T-cell (primary cell): ENCODE results near the gene EVI5L. TPM values are rescaled to one million over a fixed set of nuclear protein-coding genes. Genes with fewer than 3 reads are reported as not detected.

Experiments used
- ATAC-seq, 4 experiments: fragments of 200-7000 bp in 3 of 4; fragments of 150-1000 bp in 1 of 4; cut with Tn5 transposase; replicated peaks in 1 of 4; 1 replicate in 3 of 4; 2 replicates in 1 of 4; pipeline ENCODE4 v1.10.0; 2021; ENCODE audit warnings: moderate library complexity in 3 of 4, mild to moderate bottlenecking in 2 of 4, moderate number of reproducible peaks in 1 of 4
- CTCF ChIA-PET, 2 donors: fragments of 300-600 bp; sonication (Branson Sonifier 250); formaldehyde crosslinking; loops; one replicate each; lab custom pipeline; 2022; ENCODE audit warnings: antibody characterized with exemption in 2 of 2; lab: Charles Lee
- POLR2A ChIA-PET, 2 donors: fragments of 300-600 bp; sonication (Branson Sonifier 250); formaldehyde crosslinking; loops; one replicate each; lab custom pipeline; 2022; ENCODE audit warnings: antibody characterized with exemption in 2 of 2; lab: Charles Lee
- DNase-seq, 35 experiments: peaks; one replicate each; pipeline versions ENCODE4 v3.0.0 to v3.0.0-alpha.2; 2013 to 2023
- H3K27ac ChIP-seq: one replicate; pipeline ENCODE4 v1.5.1; 2013; ENCODE audit warnings: low read length
- H3K27me3 ChIP-seq, 2 experiments: replicated peaks in 1 of 2; 1 replicate in 1 of 2; 2 replicates in 1 of 2; pipeline versions ENCODE4 v1.6.1 to v1.7.0; 2013; ENCODE audit warnings: low read length in 1 of 2, mixed read lengths in 1 of 2; ENCODE audit not compliant: control insufficient read depth in 2 of 2, insufficient read depth in 2 of 2; ENCODE audit errors: extremely low read depth in 1 of 2
- H3K36me3 ChIP-seq, 2 donors: 1 replicate in 1 of 2; 2 replicates in 1 of 2; pipeline versions ENCODE4 v1.6.1 to v1.7.0; 2013; ENCODE audit warnings: low read length in 1 of 2; ENCODE audit not compliant: control insufficient read depth in 2 of 2, insufficient read depth in 1 of 2; ENCODE audit errors: extremely low read depth in 1 of 2
- H3K4me1 ChIP-seq, 2 experiments: 1 replicate in 1 of 2; 2 replicates in 1 of 2; pipeline versions ENCODE4 v1.6.1 to v1.7.0; 2013; ENCODE audit warnings: low read length in 2 of 2, mixed read lengths in 1 of 2; ENCODE audit not compliant: insufficient read depth in 2 of 2, control insufficient read depth in 1 of 2; ENCODE audit errors: extremely low read depth in 1 of 2
- H3K4me3 ChIP-seq, 2 donors: 1 replicate in 1 of 2; 2 replicates in 1 of 2; pipeline versions ENCODE4 v1.5.1 to v1.7.0; 2013; ENCODE audit warnings: mild to moderate bottlenecking in 2 of 2, low read length in 1 of 2, moderate library complexity in 1 of 2; ENCODE audit not compliant: control insufficient read depth in 1 of 2; ENCODE audit errors: extremely low read depth in 1 of 2
- H3K9me3 ChIP-seq: 2 replicates; pipeline ENCODE4 v1.7.0; 2013
- H3K27ac Mint-ChIP-seq, 2 donors: one replicate each; pipeline ENCODE4 v1.8.0; 2020 to 2021; ENCODE audit warnings: mild to moderate bottlenecking in 2 of 2, mixed read lengths in 2 of 2
- H3K27me3 Mint-ChIP-seq, 2 donors: one replicate each; pipeline ENCODE4 v1.8.0; 2021 to 2022; ENCODE audit warnings: mixed read lengths in 2 of 2
- H3K36me3 Mint-ChIP-seq: one replicate; pipeline ENCODE4 v1.8.0; 2021; ENCODE audit warnings: mixed read lengths
- H3K4me1 Mint-ChIP-seq, 3 donors: one replicate each; pipeline ENCODE4 v1.8.0; 2020 to 2022; ENCODE audit warnings: mixed read lengths in 3 of 3, mild to moderate bottlenecking in 1 of 3
- H3K4me3 Mint-ChIP-seq, 3 donors: one replicate each; pipeline ENCODE4 v1.8.0; 2020 to 2022; ENCODE audit warnings: mild to moderate bottlenecking in 3 of 3, mixed read lengths in 3 of 3, moderate library complexity in 3 of 3
- H3K9me3 Mint-ChIP-seq, 3 donors: one replicate each; pipeline ENCODE4 v1.8.0; 2020 to 2022; ENCODE audit warnings: mixed read lengths in 3 of 3
- WGBS: methylation state at CpG from one replicate; pipeline ENCODE4 v1.1.5; 2013; ENCODE audit warnings: missing lambda C conversion rate; ENCODE audit not compliant: insufficient coverage; 5-methylcytosine and 5-hydroxymethylcytosine counted together
- total RNA-seq, 35 experiments: library from RNA in 6 of 35; stranded (reverse) in 6 of 35; fragments of 120-200 nt in 1 of 35; gene quantifications; one replicate each; pipeline versions ENCODE4 v1.2.1 to v1.2.4 and lab custom pipeline; 2013 to 2026

The EVI5L gene
- total RNA-seq, 5 donors from 2014 or later (not counting 1 experiment from before 2014, with no cell fraction given), result 9.6 to 15.1 (median 13.7) TPM

DNA sequence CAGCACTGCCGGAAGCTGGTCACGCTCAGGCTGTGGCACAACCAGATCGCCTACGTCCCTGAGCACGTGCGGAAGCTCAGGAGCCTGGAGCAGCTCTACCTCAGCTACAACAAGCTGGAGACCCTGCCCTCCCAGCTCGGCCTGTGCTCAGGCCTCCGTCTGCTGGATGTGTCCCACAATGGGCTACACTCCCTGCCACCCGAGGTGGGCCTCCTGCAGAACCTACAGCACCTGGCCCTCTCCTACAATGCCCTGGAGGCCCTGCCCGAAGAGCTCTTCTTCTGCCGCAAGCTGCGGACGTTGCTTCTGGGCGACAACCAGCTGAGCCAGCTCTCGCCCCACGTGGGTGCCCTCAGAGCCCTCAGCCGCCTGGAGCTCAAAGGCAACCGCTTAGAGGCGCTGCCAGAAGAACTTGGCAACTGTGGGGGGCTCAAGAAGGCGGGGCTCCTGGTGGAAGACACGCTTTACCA lies 70.4 kb downstream of the EVI5L start:
- Histone ChIP-seq H3K9me3 (no peaks in the 10 kb centered on the region), H3K36me3 (no peaks in the 10 kb centered on the region), H3K27me3 (peaks cover 0 to 28% of the 10 kb centered on the region in 2 experiments), H3K4me1 (peaks cover 6 to 24% of the 10 kb centered on the region in 2 experiments), H3K27ac (no peak overlapping the region), H3K4me3 (no peak overlapping the region)
- no peak for ATAC-seq
- DNase-seq, result no peak
- Mint-ChIP-seq H3K27ac (no peak overlapping the region), H3K9me3 (no peaks in the 10 kb centered on the region), H3K4me1 (peaks cover 16 to 22% (median 21%) of the 10 kb centered on the region in 3 donors), H3K27me3 (no peaks in the 10 kb centered on the region), H3K36me3 (peaks cover 4% of the 10 kb centered on the region), H3K4me3 (no peak overlapping the region)
- 81% methylated on average over 20 of the region's 21 CpGs for WGBS
- CTCF ChIA-PET, result interaction anchor here in 1 of 2 donors (0.9 kb wide), 2 partner anchors 20 to 340 kb away, joined by 3 to 7 read pairs; partner anchors contain the start of gene SNAPC2
- POLR2A ChIA-PET, result interaction anchor here in 1 of 2 donors (0.8 kb wide), 1 partner anchor 31 kb away, joined by 3 read pairs; no protein-coding TSS in a partner anchor

GRCh38 chr19:7900931-7901330 lies 70.9 kb downstream of the EVI5L start:
- Histone ChIP-seq H3K27me3 (peaks cover 0 to 23% of the 10 kb centered on the region in 2 experiments), H3K4me3 (no peak overlapping the region), H3K36me3 (peaks cover 1 to 4% of the 10 kb centered on the region in 2 donors), H3K9me3 (no peaks in the 10 kb centered on the region), H3K4me1 (peaks cover 6 to 29% of the 10 kb centered on the region in 2 experiments), H3K27ac (no peak overlapping the region)
- ChIA-PET POLR2A (no interaction called here), CTCF (interaction anchor here (0.6 to 0.9 kb wide), 2 partner anchors 19 to 533 kb away, joined by 3 to 7 read pairs; partner anchors contain the start of gene SNAPC2 (in 1 of the 2))
- Mint-ChIP-seq H3K36me3 (peaks cover 7% of the 10 kb centered on the region), H3K4me3 (no peak overlapping the region), H3K9me3 (no peaks in the 10 kb centered on the region), H3K27me3 (no peaks in the 10 kb centered on the region), H3K27ac (no peak overlapping the region), H3K4me1 (peaks cover 19 to 27% (median 24%) of the 10 kb centered on the region in 3 donors)
- WGBS, result no CpG with 5 or more reads among the region's 3 CpGs
- no peak for DNase-seq
- no peak for ATAC-seq

DNA sequence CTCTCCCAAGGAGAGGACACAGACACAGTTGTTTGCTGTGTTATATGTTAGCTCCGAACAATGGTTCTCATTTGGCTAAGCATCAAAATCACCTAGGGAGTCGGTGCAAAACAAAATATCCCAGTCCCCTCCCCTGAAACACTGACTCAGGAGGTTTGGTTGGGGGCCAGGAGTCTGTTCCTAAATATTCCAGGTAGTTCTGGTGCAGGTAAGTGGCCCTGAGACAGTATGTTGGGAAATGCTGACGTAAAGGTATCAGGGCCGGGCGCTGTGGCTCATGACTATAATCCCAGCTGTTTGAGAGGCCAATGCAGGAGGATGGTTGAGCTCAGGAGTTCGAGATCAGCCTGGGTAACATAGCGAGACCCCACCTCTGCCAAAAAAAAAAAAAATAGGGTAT lies 71.3 kb downstream of the EVI5L start:
- CTCF ChIA-PET, result interaction anchor here in 1 of 2 donors (0.6 kb wide), 1 partner anchor 533 kb away, joined by 3 read pairs; no protein-coding TSS in a partner anchor
- peaks cover 7% of the 10 kb centered on the region for H3K36me3 Mint-ChIP-seq
- DNase-seq (no peak), ATAC-seq (no peak)
- no peaks in the 10 kb centered on the region for H3K27me3 Mint-ChIP-seq
- Histone ChIP-seq H3K9me3 (no peaks in the 10 kb centered on the region), H3K4me3 (no peak overlapping the region), H3K27ac (no peak overlapping the region), H3K4me1 (peaks cover 6 to 33% of the 10 kb centered on the region in 2 experiments), H3K27me3 (peaks cover 0 to 19% of the 10 kb centered on the region in 2 experiments), H3K36me3 (peaks cover 3 to 8% of the 10 kb centered on the region in 2 donors)
- 100% methylated on average over 1 of the region's 7 CpGs for WGBS
- H3K4me3 Mint-ChIP-seq, result peak overlapping the region in 1 of 3 donors; percentile 88
- H3K27ac Mint-ChIP-seq, result no peak overlapping the region
- H3K4me1 Mint-ChIP-seq, result peaks cover 23 to 31% (median 28%) of the 10 kb centered on the region in 3 donors
- POLR2A ChIA-PET, result no interaction called here
- no peaks in the 10 kb centered on the region for H3K9me3 Mint-ChIP-seq

DNA sequence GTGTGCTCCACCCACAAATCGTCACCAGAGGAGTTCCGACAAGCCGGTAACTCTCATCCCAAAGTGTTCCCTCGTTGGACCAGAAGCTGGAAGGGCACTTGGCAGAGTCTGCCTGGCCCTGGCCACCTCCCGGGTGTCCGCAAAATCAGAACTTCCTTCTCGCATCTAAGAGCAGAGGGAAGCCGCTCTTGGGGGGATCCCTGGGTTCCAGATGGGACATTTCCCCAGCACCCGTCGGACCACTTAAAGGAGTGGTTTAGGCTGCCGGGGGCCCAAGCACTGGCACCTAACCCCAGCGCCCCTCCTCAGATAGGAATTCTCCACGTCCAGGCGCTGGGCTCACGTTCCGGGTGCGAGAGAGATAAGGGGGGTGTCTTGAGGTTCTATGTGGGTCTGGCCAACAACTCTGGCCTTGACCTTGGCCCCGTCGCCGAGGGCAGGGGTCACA lies 72.8 kb downstream of the EVI5L start:
- no peaks in the 10 kb centered on the region for H3K9me3 ChIP-seq
- Mint-ChIP-seq H3K27me3 (no peaks in the 10 kb centered on the region), H3K9me3 (no peaks in the 10 kb centered on the region), H3K4me3 (peak overlapping the region; percentile 83 to 88 (median 87)), H3K27ac (peak overlapping the region; percentile 87 to 90), H3K36me3 (peaks cover 7% of the 10 kb centered on the region), H3K4me1 (peaks cover 27 to 32% (median 31%) of the 10 kb centered on the region in 3 donors)
- H3K27me3 ChIP-seq, result peaks cover 0 to 12% of the 10 kb centered on the region in 2 experiments
- POLR2A ChIA-PET, result interaction anchor here (0.9 to 1.5 kb wide), 2 partner anchors 18 to 265 kb away, joined by 3 to 9 read pairs; partner anchors contain the start of gene SNAPC2 (in 1 of the 2)
- peak overlapping the region; percentile 59 for H3K27ac ChIP-seq
- CTCF ChIA-PET, result interaction anchor here (0.5 to 1.3 kb wide), 12 partner anchors 15 to 384 kb away, joined by 3 to 28 read pairs (median 5); partner anchors contain the start of genes PET100 (in 1 of the 2), SNAPC2 (in 1 of the 2), TIMM44 (in 1 of the 2) and TRAPPC5 (in 1 of the 2)
- peaks cover 3 to 12% of the 10 kb centered on the region in 2 donors for H3K36me3 ChIP-seq
- DNase-seq (no peak), ATAC-seq (no peak)
- WGBS, result 36% methylated on average over 9 of the region's 20 CpGs
- peak overlapping the region; percentile 55 to 71 for H3K4me3 ChIP-seq
- H3K4me1 ChIP-seq, result peaks cover 6 to 45% of the 10 kb centered on the region in 2 experiments

DNA sequence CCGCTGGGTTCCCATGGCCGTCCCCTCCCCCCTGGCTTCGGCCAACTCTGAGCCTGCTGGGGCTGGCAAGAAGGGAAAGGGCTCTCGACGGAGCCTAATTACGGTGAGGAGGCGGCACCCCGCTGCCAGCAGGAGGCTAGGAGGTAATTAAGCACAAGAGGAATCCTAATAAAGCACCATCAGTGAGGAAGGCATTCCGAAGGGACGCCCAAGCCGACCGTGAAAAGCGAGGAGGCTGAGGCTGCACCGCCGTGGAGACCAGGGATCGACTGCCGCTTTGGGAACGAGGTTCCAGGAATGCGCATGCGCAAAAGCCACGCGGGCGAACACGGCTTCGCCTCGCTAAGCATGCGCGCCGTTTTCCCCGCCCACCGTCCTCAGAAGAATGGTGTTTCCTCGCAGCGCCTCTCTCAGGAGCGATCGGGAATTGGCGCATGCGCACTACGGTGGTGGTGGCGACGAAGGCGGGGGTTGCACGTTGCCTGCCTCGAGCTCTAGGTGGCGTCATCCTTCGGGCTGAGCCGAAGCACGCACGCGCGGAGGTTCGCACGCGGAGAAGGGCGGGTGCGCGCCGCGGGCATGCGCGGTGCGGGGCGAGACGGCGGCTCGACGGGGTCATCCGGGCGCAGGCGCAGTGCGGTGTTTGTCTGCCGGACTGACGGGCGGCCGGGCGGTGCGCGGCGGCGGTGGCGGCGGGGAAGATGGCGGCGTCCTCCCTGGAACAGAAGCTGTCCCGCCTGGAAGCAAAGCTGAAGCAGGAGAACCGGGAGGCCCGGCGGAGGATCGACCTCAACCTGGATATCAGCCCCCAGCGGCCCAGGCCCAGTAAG lies 73.4 kb downstream of the EVI5L start, which contains the start of gene MAP2K7:
TSS of gene MAP2K7 (plus strand) at position 634 of the 830 bp plus-strand sequence. CDS start at position 702, 68 bp downstream.
- Histone ChIP-seq H3K4me1 (peaks cover 6 to 49% of the 10 kb centered on the region in 2 experiments), H3K27ac (peak within 1 kb of the TSS; percentile 84), H3K9me3 (no peaks in the 10 kb centered on the region), H3K27me3 (peaks cover 0 to 11% of the 10 kb centered on the region in 2 experiments), H3K36me3 (peaks cover 3 to 15% of the 10 kb centered on the region in 2 donors), H3K4me3 (peak within 1 kb of the TSS; percentile 77 to 82)
- Mint-ChIP-seq H3K27me3 (no peaks in the 10 kb centered on the region), H3K4me3 (peak within 1 kb of the TSS; percentile 83 to 88 (median 87)), H3K9me3 (no peaks in the 10 kb centered on the region), H3K4me1 (peaks cover 27 to 32% (median 31%) of the 10 kb centered on the region in 3 donors), H3K27ac (peak within 1 kb of the TSS; percentile 87 to 90), H3K36me3 (peaks cover 7% of the 10 kb centered on the region)
- ChIA-PET CTCF (interaction anchor here (0.6 to 1.3 kb wide), 12 partner anchors 14 to 335 kb away, joined by 3 to 28 read pairs (median 6); partner anchors contain the start of genes PET100 (in 1 of the 2), SNAPC2 (in 1 of the 2), TIMM44 (in 1 of the 2) and TRAPPC5 (in 1 of the 2)), POLR2A (interaction anchor here (0.5 to 1.5 kb wide), 4 partner anchors 13 to 1014 kb away, joined by 3 to 9 read pairs (median 6); partner anchors contain the start of gene SNAPC2 (in 1 of the 2))
- DNase-seq (peak; percentile 98 to 100 (median 100)), ATAC-seq (peak; percentile 85 to 92 (median 90))
- under 1% methylated on average over 78 of the region's 89 CpGs for WGBS
